SK-N-SH treated with all-trans-retinoic acid at 6 μM for 48 hours (cell line): ENCODE data around the gene DRAP1.

ENCODE experiments used
- ARNTL ChIP-seq: fragments of 450-650 bp; formaldehyde crosslinking; IDR thresholded peaks from 2 replicates; pipeline ENCODE4 v1.5.0; 2020; ENCODE audit warnings: low read depth, mild to moderate bottlenecking, moderate library complexity, borderline replicate concordance
- ZNF8 ChIP-seq: fragments of 450-650 bp; formaldehyde crosslinking; IDR thresholded peaks from 2 replicates; pipeline ENCODE4 v1.5.0; 2020; ENCODE audit warnings: mild to moderate bottlenecking, moderate library complexity
- TF ChIP-seq, protein P1 (sequence below): fragments of 250-450 bp; sonication (Bioruptor Pico); IDR thresholded peaks from 2 replicates; pipeline ENCODE4 v1.8.0; 2020; ENCODE audit warnings: mild to moderate bottlenecking, moderate library complexity, borderline replicate concordance
- TF ChIP-seq, protein P2 (sequence below): fragments of 250-450 bp; sonication (Bioruptor Pico); IDR thresholded peaks from 2 replicates; pipeline ENCODE4 v1.5.1; 2020; ENCODE audit warnings: low read depth, mild to moderate bottlenecking, moderate library complexity
- TF ChIP-seq, protein P3 (sequence below): fragments of 250-450 bp; sonication (Bioruptor Pico); IDR thresholded peaks from 2 replicates; pipeline ENCODE4 v1.5.0; 2020; ENCODE audit warnings: mild to moderate bottlenecking, moderate library complexity

DNA sequence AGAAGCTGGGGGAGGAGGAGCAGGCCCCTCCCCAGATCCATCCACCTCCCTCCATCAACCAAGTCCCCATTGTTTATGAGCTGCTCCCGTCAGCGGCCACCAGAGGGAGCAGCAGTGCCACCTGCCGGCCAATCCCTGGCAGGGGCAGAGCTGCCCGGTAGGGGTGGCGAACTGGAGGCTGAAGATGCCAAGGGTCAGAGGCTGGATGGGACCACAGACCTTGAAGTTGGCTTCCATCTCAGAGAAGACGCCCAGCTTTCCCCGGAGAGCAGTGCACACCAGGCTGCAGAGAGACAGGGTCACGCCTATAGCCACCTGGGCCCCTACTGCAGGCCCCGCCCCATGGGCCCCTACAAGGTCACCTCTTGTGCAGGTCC is 34.5 kb upstream of the DRAP1 start:
- TF ChIP-seq ZNF8 (no peak), ARNTL (no peak)
- TF ChIP-seq, protein P1, sequence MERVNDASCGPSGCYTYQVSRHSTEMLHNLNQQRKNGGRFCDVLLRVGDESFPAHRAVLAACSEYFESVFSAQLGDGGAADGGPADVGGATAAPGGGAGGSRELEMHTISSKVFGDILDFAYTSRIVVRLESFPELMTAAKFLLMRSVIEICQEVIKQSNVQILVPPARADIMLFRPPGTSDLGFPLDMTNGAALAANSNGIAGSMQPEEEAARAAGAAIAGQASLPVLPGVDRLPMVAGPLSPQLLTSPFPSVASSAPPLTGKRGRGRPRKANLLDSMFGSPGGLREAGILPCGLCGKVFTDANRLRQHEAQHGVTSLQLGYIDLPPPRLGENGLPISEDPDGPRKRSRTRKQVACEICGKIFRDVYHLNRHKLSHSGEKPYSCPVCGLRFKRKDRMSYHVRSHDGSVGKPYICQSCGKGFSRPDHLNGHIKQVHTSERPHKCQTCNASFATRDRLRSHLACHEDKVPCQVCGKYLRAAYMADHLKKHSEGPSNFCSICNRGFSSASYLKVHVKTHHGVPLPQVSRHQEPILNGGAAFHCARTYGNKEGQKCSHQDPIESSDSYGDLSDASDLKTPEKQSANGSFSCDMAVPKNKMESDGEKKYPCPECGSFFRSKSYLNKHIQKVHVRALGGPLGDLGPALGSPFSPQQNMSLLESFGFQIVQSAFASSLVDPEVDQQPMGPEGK (CRISPR knock-in tag), result 0 out of 2 replicates have a peak, but pooled peaks have one; percentile 22
- TF ChIP-seq, protein P2, sequence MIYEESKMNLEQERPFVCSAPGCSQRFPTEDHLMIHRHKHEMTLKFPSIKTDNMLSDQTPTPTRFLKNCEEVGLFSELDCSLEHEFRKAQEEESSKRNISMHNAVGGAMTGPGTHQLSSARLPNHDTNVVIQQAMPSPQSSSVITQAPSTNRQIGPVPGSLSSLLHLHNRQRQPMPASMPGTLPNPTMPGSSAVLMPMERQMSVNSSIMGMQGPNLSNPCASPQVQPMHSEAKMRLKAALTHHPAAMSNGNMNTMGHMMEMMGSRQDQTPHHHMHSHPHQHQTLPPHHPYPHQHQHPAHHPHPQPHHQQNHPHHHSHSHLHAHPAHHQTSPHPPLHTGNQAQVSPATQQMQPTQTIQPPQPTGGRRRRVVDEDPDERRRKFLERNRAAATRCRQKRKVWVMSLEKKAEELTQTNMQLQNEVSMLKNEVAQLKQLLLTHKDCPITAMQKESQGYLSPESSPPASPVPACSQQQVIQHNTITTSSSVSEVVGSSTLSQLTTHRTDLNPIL, result no peak
- TF ChIP-seq, protein P3, sequence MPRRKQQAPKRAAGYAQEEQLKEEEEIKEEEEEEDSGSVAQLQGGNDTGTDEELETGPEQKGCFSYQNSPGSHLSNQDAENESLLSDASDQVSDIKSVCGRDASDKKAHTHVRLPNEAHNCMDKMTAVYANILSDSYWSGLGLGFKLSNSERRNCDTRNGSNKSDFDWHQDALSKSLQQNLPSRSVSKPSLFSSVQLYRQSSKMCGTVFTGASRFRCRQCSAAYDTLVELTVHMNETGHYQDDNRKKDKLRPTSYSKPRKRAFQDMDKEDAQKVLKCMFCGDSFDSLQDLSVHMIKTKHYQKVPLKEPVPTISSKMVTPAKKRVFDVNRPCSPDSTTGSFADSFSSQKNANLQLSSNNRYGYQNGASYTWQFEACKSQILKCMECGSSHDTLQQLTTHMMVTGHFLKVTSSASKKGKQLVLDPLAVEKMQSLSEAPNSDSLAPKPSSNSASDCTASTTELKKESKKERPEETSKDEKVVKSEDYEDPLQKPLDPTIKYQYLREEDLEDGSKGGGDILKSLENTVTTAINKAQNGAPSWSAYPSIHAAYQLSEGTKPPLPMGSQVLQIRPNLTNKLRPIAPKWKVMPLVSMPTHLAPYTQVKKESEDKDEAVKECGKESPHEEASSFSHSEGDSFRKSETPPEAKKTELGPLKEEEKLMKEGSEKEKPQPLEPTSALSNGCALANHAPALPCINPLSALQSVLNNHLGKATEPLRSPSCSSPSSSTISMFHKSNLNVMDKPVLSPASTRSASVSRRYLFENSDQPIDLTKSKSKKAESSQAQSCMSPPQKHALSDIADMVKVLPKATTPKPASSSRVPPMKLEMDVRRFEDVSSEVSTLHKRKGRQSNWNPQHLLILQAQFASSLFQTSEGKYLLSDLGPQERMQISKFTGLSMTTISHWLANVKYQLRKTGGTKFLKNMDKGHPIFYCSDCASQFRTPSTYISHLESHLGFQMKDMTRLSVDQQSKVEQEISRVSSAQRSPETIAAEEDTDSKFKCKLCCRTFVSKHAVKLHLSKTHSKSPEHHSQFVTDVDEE, result no peak
